ENCODE results near the gene CAPRIN1. TPM values are rescaled to one million over a fixed set of nuclear protein-coding genes. Genes with fewer than 3 reads are reported as not detected.

Gene CAPRIN1
- total RNA-seq, 1 experiment from 2014 or later = 301 TPM

GRCh38 chr11:34004236-34004635, 47.3 kb upstream of the CAPRIN1 start:
- Mint-ChIP-seq H3K36me3 (ENCODE audit: insufficient read depth in 1 of 3, low read depth in 3 of 3) (no peaks in the 10 kb centered on the region), H3K4me3 (no peak overlapping the region), H3K9me3 (no peaks in the 10 kb centered on the region), H3K27me3 (ENCODE audit: low read depth) (peaks cover 11% of the 10 kb centered on the region), H3K27ac (no peak overlapping the region), H3K4me1 (peaks cover 5 to 6% of the 10 kb centered on the region in 2 experiments)
- Histone ChIP-seq H3K79me2 (ENCODE audit: insufficient read depth, low read length) (no peaks in the 10 kb centered on the region), H2BK120ac (ENCODE audit: low read depth, low read length, poor library complexity, severe bottlenecking) (no peak overlapping the region), H4K5ac (ENCODE audit: insufficient read length, low read depth, low read length) (no peak overlapping the region), H3K4ac (ENCODE audit: low read depth, low read length) (no peak overlapping the region), H3K14ac (ENCODE audit: insufficient read depth, low read length) (no peak overlapping the region), H3K27me3 (ENCODE audit: insufficient read depth, low read length) (no peaks in the 10 kb centered on the region), H4K91ac (ENCODE audit: insufficient read length, low read depth, low read length) (no peak overlapping the region), H3K56ac (ENCODE audit: insufficient read length, low read depth, low read length) (no peak overlapping the region), H3K4me2 (ENCODE audit: insufficient read depth, insufficient read length, low read length) (no peak overlapping the region), H3K23ac (ENCODE audit: insufficient read length, low read depth, low read length) (no peak overlapping the region), H3K23me2 (ENCODE audit: insufficient read length, low read depth, low read length, poor library complexity, severe bottlenecking) (no peaks in the 10 kb centered on the region), H2BK20ac (ENCODE audit: low read depth, low read length, poor library complexity, severe bottlenecking) (no peak overlapping the region), H3K9ac (ENCODE audit: extremely low read depth, insufficient read length, low read length) (no peak overlapping the region), H2AFZ (ENCODE audit: low read length) (no peak overlapping the region), H3K27ac (ENCODE audit: insufficient read length, low read depth, low read length) (no peak overlapping the region), H2BK5ac (ENCODE audit: insufficient read length, low read length) (no peak overlapping the region), H3K18ac (ENCODE audit: insufficient read length, low read depth, low read length) (no peak overlapping the region), H3K9me3 (ENCODE audit: control insufficient read depth, low read depth, low read length) (no peaks in the 10 kb centered on the region), H4K20me1 (ENCODE audit: control insufficient read depth, insufficient read depth, insufficient read length) (no peaks in the 10 kb centered on the region), H2AK5ac (ENCODE audit: insufficient read length, low read length) (no peak overlapping the region), H3K4me1 (ENCODE audit: insufficient read depth, low read length) (no peaks in the 10 kb centered on the region), H2BK12ac (ENCODE audit: insufficient read length, low read depth, low read length) (no peak overlapping the region), H2BK15ac (ENCODE audit: low read depth, low read length) (no peak overlapping the region), H3K79me1 (ENCODE audit: insufficient read depth, low read depth, low read length, poor library complexity, severe bottlenecking) (no peaks in the 10 kb centered on the region), H3T11ph (ENCODE audit: low read length) (no peak overlapping the region), H4K8ac (replicated peaks; ENCODE audit: insufficient read length, low read depth, low read length) (no peak overlapping the region)
- TF ChIP-seq CTCF (conservative IDR thresholded peaks at IDR 0.05) = no peak
- DNase-seq = no peak
- no CpG with 5 or more reads among the region's 3 CpGs for WGBS (ENCODE audit: extremely low coverage, insufficient read length, low lambda C conversion rate)
